Liver (tissue), 9 donors: ENCODE results near the gene CLCN4. TPM values are rescaled to one million over a fixed set of nuclear protein-coding genes. Genes with fewer than 3 reads are reported as not detected.

Experiments used
- DNase-seq: peaks from one replicate; pipeline ENCODE4 v3.0.0-alpha.2; 2017; ENCODE audit warnings: low spot score
- H3K27ac ChIP-seq, 2 donors: one replicate each; pipeline ENCODE4 v1.7.0; 2013; ENCODE audit warnings: inconsistent platforms in 2 of 2, low read length in 2 of 2, control low read depth in 1 of 2, low read depth in 1 of 2, mild to moderate bottlenecking in 1 of 2
- H3K27me3 ChIP-seq, 4 donors: one replicate each; pipeline versions ENCODE4 v1.6.1 to v1.7.0; 2013; ENCODE audit warnings: low read length in 3 of 4, inconsistent platforms in 1 of 4, mild to moderate bottlenecking in 1 of 4, moderate library complexity in 1 of 4; ENCODE audit not compliant: control insufficient read depth in 4 of 4, insufficient read depth in 4 of 4
- H3K36me3 ChIP-seq, 4 donors: one replicate each; pipeline versions ENCODE4 v1.6.1 to v1.7.0; 2013; ENCODE audit warnings: low read length in 3 of 4, mild to moderate bottlenecking in 3 of 4, low read depth in 1 of 4, moderate library complexity in 1 of 4; ENCODE audit not compliant: control insufficient read depth in 4 of 4, insufficient read depth in 3 of 4
- H3K4me1 ChIP-seq, 4 donors: one replicate each; pipeline versions ENCODE4 v1.6.1 to v1.7.0; 2013; ENCODE audit warnings: low read length in 3 of 4, mild to moderate bottlenecking in 3 of 4, moderate library complexity in 1 of 4; ENCODE audit not compliant: control insufficient read depth in 4 of 4, insufficient read depth in 4 of 4
- H3K4me3 ChIP-seq, 3 donors: one replicate each; pipeline versions ENCODE4 v1.6.1 to v1.7.0; 2013; ENCODE audit warnings: low read length in 3 of 3, control low read depth in 1 of 3, low read depth in 1 of 3, mild to moderate bottlenecking in 1 of 3
- H3K9ac ChIP-seq, 2 donors: one replicate each; pipeline ENCODE4 v1.7.0; 2013; ENCODE audit warnings: low read length in 2 of 2, mild to moderate bottlenecking in 2 of 2, moderate library complexity in 2 of 2, control low read depth in 1 of 2, low read depth in 1 of 2
- H3K9me3 ChIP-seq, 4 donors: one replicate each; pipeline versions ENCODE4 v1.6.1 to v1.7.0; 2013; ENCODE audit warnings: low read length in 3 of 4; ENCODE audit not compliant: control insufficient read depth in 4 of 4
- EGR1 ChIP-seq, 2 donors: IDR thresholded peaks; 2 replicates each; pipeline ENCODE4 v1.6.1; 2016 to 2018; ENCODE audit warnings: antibody characterized with exemption in 2 of 2, low read depth in 2 of 2
- FOXA1 ChIP-seq: IDR thresholded peaks from 2 replicates; pipeline ENCODE4 v1.6.1; 2016; ENCODE audit warnings: antibody characterized with exemption
- FOXA2 ChIP-seq: IDR thresholded peaks from 2 replicates; pipeline ENCODE4 v1.6.1; 2016; ENCODE audit warnings: antibody characterized with exemption
- GABPA ChIP-seq, 2 donors: IDR thresholded peaks in 1 of 2; conservative IDR thresholded peaks in 1 of 2; 2 replicates each; pipeline ENCODE4 v1.6.1; 2016; ENCODE audit warnings: antibody characterized with exemption in 2 of 2, mild to moderate bottlenecking in 1 of 2, moderate library complexity in 1 of 2
- HNF4A ChIP-seq, 2 donors: conservative IDR thresholded peaks; 2 replicates each; pipeline ENCODE4 v1.6.1; 2016; ENCODE audit warnings: antibody characterized with exemption in 2 of 2, mild to moderate bottlenecking in 2 of 2
- HNF4G ChIP-seq: IDR thresholded peaks from 2 replicates; pipeline ENCODE4 v1.6.1; 2016; ENCODE audit warnings: antibody characterized with exemption
- NR2F2 ChIP-seq: IDR thresholded peaks from 2 replicates; pipeline ENCODE4 v1.6.1; 2016; ENCODE audit warnings: antibody characterized with exemption
- REST ChIP-seq: IDR thresholded peaks from 2 replicates; pipeline ENCODE4 v1.6.1; 2016; ENCODE audit warnings: antibody characterized with exemption, mild to moderate bottlenecking
- RXRA ChIP-seq, 2 donors: IDR thresholded peaks; 2 replicates each; pipeline ENCODE4 v1.6.1; 2017 to 2018; ENCODE audit warnings: antibody characterized with exemption in 2 of 2, mild to moderate bottlenecking in 1 of 2
- SP1 ChIP-seq: IDR thresholded peaks from 2 replicates; pipeline ENCODE4 v1.6.1; 2018; ENCODE audit warnings: antibody characterized with exemption, mild to moderate bottlenecking
- TAF1 ChIP-seq: conservative IDR thresholded peaks from 2 replicates; pipeline ENCODE4 v1.6.1; 2016; ENCODE audit warnings: antibody characterized with exemption, mild to moderate bottlenecking
- YY1 ChIP-seq: IDR thresholded peaks from 2 replicates; pipeline ENCODE4 v1.6.1; 2016; ENCODE audit warnings: antibody characterized with exemption, mild to moderate bottlenecking
- WGBS: extraction: QIAGEN DNeasy Blood & Tissue Kit; methylation state at CpG from one replicate; pipeline ENCODE4 v1.1.7; 2013; 5-methylcytosine and 5-hydroxymethylcytosine counted together
- polyA plus RNA-seq, 2 donors: library from polyadenylated mRNA; stranded (reverse) in 1 of 2; unstranded in 1 of 2; fragments of 200-250 nt in 1 of 2; fragments of >200 nt in 1 of 2; fragmentation: Nextera tagmentation in 1 of 2; extraction: Ambion mirVana in 1 of 2; gene quantifications; one replicate each; pipeline versions ENCODE4 v1.2.1 to v1.2.3, GENCODE V29; 2013 to 2015
- total RNA-seq, 2 donors: library from RNA; depleted of rRNA; stranded (reverse); fragments of >200 nt; gene quantifications; one replicate each; pipeline ENCODE4 v1.2.3, GENCODE V29; 2014
- TF ChIP-seq, protein P1 (sequence below): IDR thresholded peaks from 2 replicates; pipeline ENCODE4 v1.6.1; 2016; ENCODE audit warnings: antibody characterized with exemption
- TF ChIP-seq, protein P2 (sequence below): IDR thresholded peaks from 2 replicates; pipeline ENCODE4 v1.6.1; 2016; ENCODE audit warnings: antibody characterized with exemption
- donor health status: healthy.
- donor health status: healthy.
- donor health status: healthy.
- donor health status: healthy.
- donor health status: healthy.

The CLCN4 gene
- total and polyA plus RNA-seq, 4 donors = 1.5 to 10.9 (median 4.0) TPM

DNA sequence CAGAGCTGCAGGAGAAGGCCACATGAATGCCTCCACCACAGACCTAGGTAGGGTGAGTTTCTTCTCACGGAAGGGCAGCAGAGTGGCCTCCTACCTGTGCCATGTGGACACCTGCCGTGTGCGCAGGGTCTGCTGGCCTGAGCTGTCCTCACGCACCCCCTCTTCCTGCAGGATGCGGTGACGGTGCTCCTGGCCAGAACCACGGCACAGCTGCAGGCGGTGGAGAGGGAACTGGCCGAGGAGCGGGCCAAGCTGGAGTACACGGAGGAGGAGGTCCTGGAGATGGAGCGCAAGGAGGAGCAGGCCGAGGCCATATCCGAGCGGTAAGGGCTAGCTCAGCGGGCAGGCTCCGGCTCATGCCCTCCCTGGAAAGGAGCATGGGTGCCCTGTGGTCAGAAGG lies 28.4 kb upstream of the CLCN4 start:
- Histone ChIP-seq H3K4me3 (no peak overlapping the region), H3K27ac (no peak overlapping the region), H3K9ac (no peak overlapping the region), H3K9me3 (no peaks in the 10 kb centered on the region), H3K36me3 (peaks cover 0 to 3% (median under 1%) of the 10 kb centered on the region in 4 donors), H3K4me1 (no peaks in the 10 kb centered on the region), H3K27me3 (no peaks in the 10 kb centered on the region)
- DNase-seq = no peak
- 95% methylated on average over 17 of the region's 17 CpGs for WGBS
- TF ChIP-seq HNF4G = no peak
- TF ChIP-seq GABPA (IDR thresholded peaks at IDR 0.05 in 1 of 2, conservative IDR thresholded peaks at IDR 0.05 in 1 of 2) = no peak
- no peak for TF ChIP-seq YY1
- no peak for TF ChIP-seq FOXA1
- no peak for TF ChIP-seq REST
- no peak for TF ChIP-seq SP1
- no peak for TF ChIP-seq HNF4A (conservative IDR thresholded peaks at IDR 0.05)
- TF ChIP-seq, protein P1, sequence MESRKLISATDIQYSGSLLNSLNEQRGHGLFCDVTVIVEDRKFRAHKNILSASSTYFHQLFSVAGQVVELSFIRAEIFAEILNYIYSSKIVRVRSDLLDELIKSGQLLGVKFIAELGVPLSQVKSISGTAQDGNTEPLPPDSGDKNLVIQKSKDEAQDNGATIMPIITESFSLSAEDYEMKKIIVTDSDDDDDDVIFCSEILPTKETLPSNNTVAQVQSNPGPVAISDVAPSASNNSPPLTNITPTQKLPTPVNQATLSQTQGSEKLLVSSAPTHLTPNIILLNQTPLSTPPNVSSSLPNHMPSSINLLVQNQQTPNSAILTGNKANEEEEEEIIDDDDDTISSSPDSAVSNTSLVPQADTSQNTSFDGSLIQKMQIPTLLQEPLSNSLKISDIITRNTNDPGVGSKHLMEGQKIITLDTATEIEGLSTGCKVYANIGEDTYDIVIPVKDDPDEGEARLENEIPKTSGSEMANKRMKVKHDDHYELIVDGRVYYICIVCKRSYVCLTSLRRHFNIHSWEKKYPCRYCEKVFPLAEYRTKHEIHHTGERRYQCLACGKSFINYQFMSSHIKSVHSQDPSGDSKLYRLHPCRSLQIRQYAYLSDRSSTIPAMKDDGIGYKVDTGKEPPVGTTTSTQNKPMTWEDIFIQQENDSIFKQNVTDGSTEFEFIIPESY = no peak

GRCh38 chrX:10129229-10129628 lies 27.5 kb upstream of the CLCN4 start:
- Histone ChIP-seq H3K36me3 (peaks cover 0 to 3% (median under 1%) of the 10 kb centered on the region in 4 donors), H3K4me1 (no peaks in the 10 kb centered on the region), H3K27ac (no peak overlapping the region), H3K9ac (no peak overlapping the region), H3K27me3 (no peaks in the 10 kb centered on the region), H3K4me3 (no peak overlapping the region), H3K9me3 (no peaks in the 10 kb centered on the region)
- DNase-seq = no peak
- 98% methylated on average over 12 of the region's 12 CpGs for WGBS
- TF ChIP-seq FOXA1 = no peak
- TF ChIP-seq, protein P1 = no peak
- no peak for TF ChIP-seq TAF1
- TF ChIP-seq, protein P2, sequence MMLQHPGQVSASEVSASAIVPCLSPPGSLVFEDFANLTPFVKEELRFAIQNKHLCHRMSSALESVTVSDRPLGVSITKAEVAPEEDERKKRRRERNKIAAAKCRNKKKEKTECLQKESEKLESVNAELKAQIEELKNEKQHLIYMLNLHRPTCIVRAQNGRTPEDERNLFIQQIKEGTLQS = no peak
- TF ChIP-seq EGR1 (IDR thresholded peaks at IDR 0.05; ENCODE audit: low read depth in 2 of 2) = no peak
- TF ChIP-seq NR2F2 = no peak
- no peak for TF ChIP-seq FOXA2
- no peak for TF ChIP-seq RXRA (IDR thresholded peaks at IDR 0.05)
